Body of pancreas (tissue), 4 donors: ENCODE results near the gene CRYBA4.

Experiments
- POLR2A ChIP-seq, 3 donors: fragments of 450-650 bp; IDR thresholded peaks; one replicate each; pipeline ENCODE4 v1.6.1; 2016; ENCODE audit warnings: antibody characterized with exemption in 3 of 3, mild to moderate bottlenecking in 2 of 3
- TF ChIP-seq, protein P1 (sequence below), 7 experiments: fragments of 450-650 bp in 4 of 7; fragments of 200-600 bp in 3 of 7; sonication (generic) in 3 of 7; IDR thresholded peaks; one replicate each; pipeline ENCODE4 v1.5.1; 2016 to 2019; ENCODE audit warnings: antibody characterized with exemption in 7 of 7

- TF ChIP-seq, protein P1, sequence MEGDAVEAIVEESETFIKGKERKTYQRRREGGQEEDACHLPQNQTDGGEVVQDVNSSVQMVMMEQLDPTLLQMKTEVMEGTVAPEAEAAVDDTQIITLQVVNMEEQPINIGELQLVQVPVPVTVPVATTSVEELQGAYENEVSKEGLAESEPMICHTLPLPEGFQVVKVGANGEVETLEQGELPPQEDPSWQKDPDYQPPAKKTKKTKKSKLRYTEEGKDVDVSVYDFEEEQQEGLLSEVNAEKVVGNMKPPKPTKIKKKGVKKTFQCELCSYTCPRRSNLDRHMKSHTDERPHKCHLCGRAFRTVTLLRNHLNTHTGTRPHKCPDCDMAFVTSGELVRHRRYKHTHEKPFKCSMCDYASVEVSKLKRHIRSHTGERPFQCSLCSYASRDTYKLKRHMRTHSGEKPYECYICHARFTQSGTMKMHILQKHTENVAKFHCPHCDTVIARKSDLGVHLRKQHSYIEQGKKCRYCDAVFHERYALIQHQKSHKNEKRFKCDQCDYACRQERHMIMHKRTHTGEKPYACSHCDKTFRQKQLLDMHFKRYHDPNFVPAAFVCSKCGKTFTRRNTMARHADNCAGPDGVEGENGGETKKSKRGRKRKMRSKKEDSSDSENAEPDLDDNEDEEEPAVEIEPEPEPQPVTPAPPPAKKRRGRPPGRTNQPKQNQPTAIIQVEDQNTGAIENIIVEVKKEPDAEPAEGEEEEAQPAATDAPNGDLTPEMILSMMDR (IDR thresholded peaks at IDR 0.05), result no peak
- no peak for TF ChIP-seq POLR2A (IDR thresholded peaks at IDR 0.05)
These were observed 20.0 kb upstream of the CRYBA4 start for GRCh38 chr22:26601726-26602125.
